MV-4-11 (cell line): ENCODE data around the gene RUSC1.
A peak's percentile ranks its signal among the peaks of the same experiment; 100 is the strongest.
"Not testable (repeated sequence)": the region's sequence is repeated elsewhere in the genome, so short reads cannot be mapped to it uniquely, and the experiment has no call there.

Experiments used
- DNase-seq: peaks from one replicate; lab custom pipeline; 2025; lab: John Stamatoyannopoulos, UW

The RUSC1 gene

DNA sequence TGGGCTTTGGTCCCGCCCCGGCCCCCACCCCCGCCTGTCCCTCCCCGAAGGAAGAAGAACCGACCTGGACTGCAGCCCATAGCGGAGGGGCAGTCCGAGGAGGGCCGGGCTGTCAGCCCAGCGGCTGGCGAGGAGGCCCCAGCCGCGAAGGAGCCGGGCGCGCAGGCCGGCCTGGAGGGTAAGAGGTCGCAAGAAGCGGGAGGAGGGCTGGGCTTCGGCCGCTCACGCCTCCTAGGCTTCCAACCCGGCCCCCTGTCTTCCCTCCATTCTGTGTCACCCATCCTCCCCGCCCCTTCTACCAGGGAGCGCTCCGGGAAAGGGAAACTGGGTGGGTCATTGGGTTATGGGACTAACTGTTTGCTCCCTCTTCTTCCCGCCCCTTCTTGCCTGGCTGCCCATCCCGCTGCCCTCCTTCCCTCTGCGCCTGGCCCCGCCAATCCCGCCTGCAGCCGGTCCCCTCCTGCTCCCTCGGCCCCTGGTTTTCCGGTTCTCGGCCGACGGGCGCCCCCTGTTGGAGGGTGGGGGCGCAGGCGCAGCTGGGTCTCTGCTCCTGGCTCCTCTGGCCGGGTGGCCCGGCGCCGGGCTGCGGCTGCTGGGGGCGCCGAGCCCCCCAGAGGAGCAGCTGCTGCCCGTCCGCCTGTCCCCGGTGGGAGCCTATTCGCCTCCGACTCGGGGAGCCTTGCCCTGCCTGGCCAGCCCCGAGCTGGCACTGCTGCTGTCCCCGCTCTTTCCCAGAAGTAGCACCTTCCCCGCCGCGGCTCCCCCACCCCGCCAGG is 2.4 kb downstream of the RUSC1 start:
- DNase-seq = peak; percentile 85

GRCh38 chr1:155323729-155324036 is 3.0 kb downstream of the RUSC1 start:
- DNase-seq = peak; percentile 83

DNA sequence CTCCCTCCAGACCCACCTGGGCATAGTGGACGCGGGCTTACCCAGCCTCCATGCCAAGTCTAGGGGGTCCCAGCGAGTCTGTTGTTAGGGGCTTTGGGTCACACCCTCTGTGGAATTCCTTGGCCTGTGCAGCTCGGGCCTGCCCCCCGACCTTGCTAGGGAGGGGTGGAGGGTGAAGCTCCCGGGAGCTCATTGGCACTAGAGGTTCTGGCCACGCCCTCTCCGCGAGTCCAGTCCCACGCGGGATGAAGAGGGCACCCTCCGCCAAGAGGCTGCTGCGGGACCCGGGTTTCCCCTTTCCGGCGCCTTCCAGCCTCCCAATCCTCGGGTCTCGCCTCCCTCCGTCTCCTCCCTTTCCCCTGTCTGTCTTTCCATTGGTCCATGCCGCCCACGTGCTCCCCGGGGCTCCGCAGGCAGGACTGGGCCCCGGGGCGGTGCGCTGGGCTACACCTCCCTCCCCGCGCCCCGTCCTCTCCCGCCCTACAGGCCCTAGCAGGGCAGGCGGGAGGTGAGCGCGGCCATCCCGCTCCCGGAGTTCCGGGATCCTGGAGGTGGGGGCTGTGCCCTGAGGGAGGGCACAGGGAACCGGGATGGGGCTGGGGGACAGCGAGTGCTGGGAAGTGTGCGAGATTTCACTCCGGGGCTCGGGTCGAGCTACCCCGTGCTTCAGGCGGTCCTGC is 3.5 kb downstream of the RUSC1 start:
- DNase-seq = peak; percentile 97

GRCh38 chr1:155324717-155325602 is 4.3 kb downstream of the RUSC1 start:
- peak; percentile 27 for DNase-seq

GRCh38 chr1:155325603-155325893 is 4.9 kb downstream of the RUSC1 start:
- DNase-seq = no peak

DNA sequence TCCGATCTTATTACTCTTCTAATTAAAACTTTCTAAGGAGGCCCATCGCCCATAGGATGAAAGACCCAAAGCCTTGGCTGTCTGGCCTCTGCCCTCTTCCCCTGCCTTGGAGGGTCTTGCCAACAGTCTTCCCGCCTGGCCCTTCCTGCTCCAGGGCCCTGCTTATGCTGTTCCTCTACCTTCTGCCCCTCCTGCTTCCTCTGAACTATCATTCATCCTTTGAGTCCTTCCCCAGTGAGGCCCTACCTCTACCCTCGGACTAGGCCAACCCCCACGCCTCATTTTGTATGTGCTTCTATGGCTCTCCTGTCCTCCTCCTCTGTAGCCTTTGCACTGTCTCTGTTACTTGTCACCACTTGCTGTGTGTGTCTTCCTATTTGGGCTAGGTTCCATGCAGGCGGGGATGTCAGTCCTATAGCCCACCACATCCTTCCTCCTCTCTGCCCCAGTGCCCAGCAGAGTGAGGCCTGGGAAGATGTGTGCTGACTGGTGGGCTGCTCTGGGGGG is 5.4 kb downstream of the RUSC1 start:
- DNase-seq = no peak

GRCh38 chr1:155326631-155327037 is 5.9 kb downstream of the RUSC1 start:
- no peak for DNase-seq

DNA sequence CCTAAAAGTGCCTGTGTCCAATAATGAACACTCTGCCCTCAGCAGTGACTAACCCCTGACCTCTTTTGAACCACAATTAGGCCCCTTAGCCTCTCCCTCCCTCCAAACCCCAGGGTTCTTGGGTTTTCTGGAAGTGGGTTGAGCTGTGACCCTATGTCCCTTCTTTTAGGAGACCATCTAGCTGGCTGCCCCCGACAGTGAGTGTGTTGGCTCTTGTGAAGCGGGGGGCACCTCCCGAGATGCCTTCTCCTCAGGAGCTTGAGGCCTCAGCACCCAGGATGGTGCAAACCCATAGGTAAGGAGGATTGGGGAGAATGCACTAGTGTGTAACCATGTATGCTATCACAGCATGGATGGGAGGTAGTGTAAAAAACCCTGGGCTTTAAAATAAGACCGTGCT is 7.3 kb downstream of the RUSC1 start:
- DNase-seq = no peak

GRCh38 chr1:155328856-155329255 is 8.2 kb downstream of the RUSC1 start:
- DNase-seq = not testable (repeated sequence)

DNA sequence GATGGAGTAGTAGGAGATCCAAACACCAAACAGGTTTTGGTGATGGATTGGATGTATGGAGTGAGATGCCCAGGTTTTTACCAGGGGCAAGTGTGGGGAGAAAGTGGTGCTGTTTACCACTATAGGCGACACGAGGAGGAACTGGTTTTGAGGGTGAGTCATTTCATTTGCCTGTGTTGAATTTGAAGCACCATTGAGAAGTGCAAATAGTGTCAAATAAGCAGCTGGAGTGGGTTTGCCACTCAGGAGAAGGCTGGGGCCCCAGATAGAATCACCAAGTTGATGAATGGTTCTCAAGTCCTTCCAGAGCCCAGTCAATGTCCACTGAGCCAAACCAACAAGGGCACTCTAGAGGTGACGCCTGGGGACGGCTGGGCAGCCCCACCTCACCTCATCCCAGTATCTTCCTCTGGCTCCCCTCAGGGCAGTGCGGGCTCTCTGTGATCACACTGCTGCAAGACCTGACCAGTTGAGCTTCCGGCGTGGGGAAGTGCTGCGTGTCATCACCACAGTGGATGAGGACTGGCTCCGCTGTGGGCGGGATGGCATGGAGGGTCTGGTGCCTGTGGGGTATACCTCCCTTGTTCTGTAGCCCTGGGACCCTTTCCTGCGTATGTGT is 9.4 kb downstream of the RUSC1 start:
- DNase-seq = peak; percentile 23

GRCh38 chr1:155334962-155335361 is 14.3 kb downstream of the RUSC1 start:
- no peak for DNase-seq

- DNase-seq = no peak
Measured at GRCh38 chr1:155339515-155340097, 18.9 kb downstream of the RUSC1 start.

- DNase-seq = no peak
Measured at GRCh38 chr1:155342842-155343241, 22.1 kb downstream of the RUSC1 start.

- DNase-seq = no peak
Measured at GRCh38 chr1:155352631-155353030, 31.9 kb downstream of the RUSC1 start.

DNA sequence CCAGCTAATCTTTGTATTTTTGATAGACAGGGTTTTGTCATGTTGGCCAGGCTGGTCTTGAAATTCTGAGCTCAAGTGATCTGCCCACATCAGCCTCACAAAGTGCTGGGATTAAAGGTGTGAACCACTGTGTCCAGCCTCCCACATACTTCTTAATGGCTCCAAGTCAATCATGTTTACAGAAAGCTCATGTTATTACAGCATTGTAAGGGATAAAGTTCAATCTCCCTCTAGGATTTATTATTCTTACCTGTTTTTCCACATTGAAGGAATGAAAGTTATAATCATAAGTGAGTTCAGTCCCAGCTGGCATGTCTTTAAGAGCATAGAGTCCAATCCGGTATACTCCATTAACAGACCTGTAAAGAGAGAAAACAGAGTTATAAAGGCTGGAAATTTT is 39.4 kb downstream of the RUSC1 start:
- no peak for DNase-seq

DNA sequence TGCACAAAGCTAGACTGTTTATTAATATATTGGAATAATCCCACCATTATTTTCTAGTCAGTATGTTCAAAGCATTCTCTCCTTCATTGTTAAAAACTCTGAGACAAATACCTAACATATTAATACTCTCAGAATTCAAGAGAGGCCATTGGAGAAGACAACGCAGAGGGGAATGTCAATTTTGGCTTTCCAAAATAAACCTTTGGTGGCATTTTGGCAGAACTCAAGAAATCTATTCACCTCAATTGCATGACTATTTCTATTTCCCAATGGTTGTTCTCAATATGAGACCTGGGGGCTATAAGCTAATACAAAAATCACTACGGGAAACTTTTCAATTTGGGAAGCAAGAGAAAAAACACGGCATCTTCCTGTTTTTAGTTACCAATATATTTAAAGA is 58.5 kb downstream of the RUSC1 start:
- no peak for DNase-seq

- DNase-seq = no peak
Measured at GRCh38 chr1:155379631-155380090, 59.0 kb downstream of the RUSC1 start.
